Rectal smooth muscle tissue (tissue), 1 donor: Measurements from ENCODE around the gene PARD3B.

Source experiments
- H3K27ac ChIP-seq: one replicate; pipeline ENCODE4 v1.7.0; 2013; ENCODE audit warnings: low read depth, low read length, inconsistent platforms
- H3K27me3 ChIP-seq: one replicate; pipeline ENCODE4 v1.7.0; 2013; ENCODE audit warnings: low read length; ENCODE audit not compliant: control insufficient read depth, insufficient read depth
- H3K36me3 ChIP-seq: one replicate; pipeline ENCODE4 v1.7.0; 2013; ENCODE audit warnings: low read length; ENCODE audit not compliant: control insufficient read depth, insufficient read depth
- H3K4me1 ChIP-seq: one replicate; pipeline ENCODE4 v1.7.0; 2013; ENCODE audit warnings: low read length; ENCODE audit not compliant: control insufficient read depth, insufficient read depth
- H3K4me3 ChIP-seq: one replicate; pipeline ENCODE4 v1.7.0; 2013; ENCODE audit warnings: low read length
- H3K9ac ChIP-seq: one replicate; pipeline ENCODE4 v1.7.0; 2013; ENCODE audit warnings: low read length

The PARD3B gene

DNA sequence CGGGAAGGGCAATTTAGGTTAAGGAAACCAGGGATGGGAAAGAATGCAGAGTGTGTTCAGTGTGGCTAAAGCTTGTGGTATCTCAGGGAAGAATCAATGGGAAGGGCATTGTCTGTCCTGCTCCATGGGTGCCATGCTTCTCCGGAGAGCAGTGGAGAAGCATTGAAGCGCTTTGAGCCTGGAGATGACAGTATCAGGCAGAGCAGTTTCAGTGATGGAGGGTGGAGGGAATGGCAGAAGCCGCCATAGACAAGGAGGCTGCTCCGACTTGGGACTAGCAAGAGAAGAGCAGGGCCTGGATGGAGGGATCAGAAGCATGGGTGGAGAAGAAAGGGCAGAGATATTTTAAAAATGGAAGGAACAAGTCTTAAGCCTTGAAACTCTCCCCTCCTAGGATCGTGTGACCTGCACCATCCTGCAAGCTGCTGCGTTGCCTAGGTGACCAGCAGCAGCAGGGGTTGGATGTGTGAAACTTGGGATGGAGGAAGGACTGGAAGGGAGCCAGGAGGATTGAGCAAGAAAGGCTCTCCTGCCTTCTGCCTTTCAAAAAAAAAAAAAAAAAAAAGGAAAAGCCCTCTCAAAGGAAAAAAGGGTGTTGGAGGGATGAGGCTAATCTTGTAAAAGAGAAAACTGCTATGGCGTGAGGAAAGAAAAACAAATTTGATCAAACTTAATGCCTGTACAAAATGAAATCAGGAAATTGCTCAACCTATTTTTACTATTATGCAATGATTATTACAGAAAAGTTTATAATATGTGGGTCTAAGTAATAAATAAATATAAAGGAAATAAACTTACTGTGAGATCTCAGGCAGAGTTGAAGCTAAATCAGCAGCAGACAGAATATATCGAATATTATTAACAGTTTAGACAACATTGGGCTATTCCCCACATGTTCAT lies 643.2 kb downstream of the PARD3B start:
- no peak overlapping the region for H3K27ac ChIP-seq
- H3K36me3 ChIP-seq, result no peaks in the 10 kb centered on the region
- H3K4me3 ChIP-seq, result no peak overlapping the region
- H3K27me3 ChIP-seq, result no peaks in the 10 kb centered on the region
- no peaks in the 10 kb centered on the region for H3K4me1 ChIP-seq
- no peak overlapping the region for H3K9ac ChIP-seq

DNA sequence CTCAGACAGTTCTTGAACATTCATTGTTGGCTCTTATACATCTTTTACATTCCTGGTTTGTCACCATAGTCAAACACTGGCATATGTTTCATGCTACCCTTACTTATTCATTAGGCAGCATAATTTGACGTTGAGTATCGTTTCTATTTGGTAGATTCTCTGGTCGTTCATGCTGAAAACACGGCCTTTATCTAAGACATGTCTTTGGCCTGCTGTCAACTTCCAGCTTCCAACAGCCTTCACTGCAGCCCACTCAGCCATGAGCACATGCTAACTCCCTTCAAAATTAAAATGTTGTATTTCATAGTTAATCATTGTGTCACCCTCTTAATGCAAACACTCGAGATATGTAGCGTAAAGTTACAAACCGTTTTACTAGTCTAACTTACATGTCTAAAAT lies 644.0 kb downstream of the PARD3B start:
- Histone ChIP-seq H3K9ac (no peak overlapping the region), H3K36me3 (peaks cover 3% of the 10 kb centered on the region), H3K27me3 (no peaks in the 10 kb centered on the region), H3K4me1 (no peaks in the 10 kb centered on the region), H3K4me3 (no peak overlapping the region), H3K27ac (no peak overlapping the region)

DNA sequence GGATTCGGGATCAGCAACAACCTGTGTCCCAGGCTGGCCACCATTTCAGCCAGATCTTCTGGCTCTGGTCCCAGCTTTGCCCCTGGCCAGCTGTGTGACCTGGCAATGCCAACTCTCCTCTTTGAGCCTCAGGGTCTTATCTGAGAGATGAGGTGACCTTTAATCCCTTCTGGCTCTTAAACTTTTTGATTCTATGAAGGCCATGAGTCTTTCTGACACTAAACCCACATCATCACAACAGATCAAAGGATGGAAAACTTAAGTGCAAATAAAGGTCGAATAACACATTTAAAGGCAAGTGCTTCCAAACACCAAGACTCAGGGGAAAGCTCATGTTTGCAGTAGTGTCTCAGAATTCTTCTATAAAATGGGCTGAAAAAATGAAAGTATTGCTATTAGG lies 645.3 kb downstream of the PARD3B start:
- no peak overlapping the region for H3K9ac ChIP-seq
- H3K4me3 ChIP-seq, result no peak overlapping the region
- H3K36me3 ChIP-seq, result peaks cover 3% of the 10 kb centered on the region
- H3K27me3 ChIP-seq, result no peaks in the 10 kb centered on the region
- H3K27ac ChIP-seq, result no peak overlapping the region
- no peaks in the 10 kb centered on the region for H3K4me1 ChIP-seq

DNA sequence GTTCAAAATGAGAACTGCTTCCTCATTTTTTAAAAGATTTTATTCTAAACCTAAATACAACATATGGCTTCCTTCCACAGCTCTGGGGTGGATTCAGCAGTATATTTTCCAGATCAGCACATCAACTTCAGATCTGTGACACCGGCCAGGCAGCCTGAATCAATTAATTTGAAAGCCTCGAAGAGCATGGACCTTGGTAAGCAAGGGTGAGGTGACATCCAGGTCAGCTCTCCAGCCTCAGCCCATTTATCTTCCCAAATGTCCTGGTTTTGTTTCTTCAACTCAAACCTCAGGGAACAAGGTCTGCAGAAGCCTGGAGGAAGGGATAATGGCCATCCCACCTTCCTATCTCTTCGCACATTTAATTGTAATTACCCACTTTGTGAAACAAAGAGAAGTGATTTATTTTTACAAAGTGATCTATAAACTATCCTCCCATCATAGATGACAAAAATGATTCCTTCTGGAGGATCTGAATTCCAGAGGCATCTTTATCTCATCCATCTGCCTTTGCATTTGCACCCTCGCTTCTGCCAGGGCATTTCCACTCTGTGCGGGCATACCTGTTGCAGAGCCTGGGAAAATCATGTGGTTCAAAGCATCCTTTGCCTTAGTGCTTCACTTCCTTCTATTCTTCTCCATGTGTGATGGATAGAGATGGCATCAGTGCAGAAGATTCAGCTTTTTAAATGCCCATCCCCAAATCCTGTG lies 648.0 kb downstream of the PARD3B start:
- no peak overlapping the region for H3K9ac ChIP-seq
- H3K27me3 ChIP-seq, result no peaks in the 10 kb centered on the region
- H3K27ac ChIP-seq, result no peak overlapping the region
- H3K4me3 ChIP-seq, result no peak overlapping the region
- H3K4me1 ChIP-seq, result no peaks in the 10 kb centered on the region
- H3K36me3 ChIP-seq, result peaks cover 3% of the 10 kb centered on the region

DNA sequence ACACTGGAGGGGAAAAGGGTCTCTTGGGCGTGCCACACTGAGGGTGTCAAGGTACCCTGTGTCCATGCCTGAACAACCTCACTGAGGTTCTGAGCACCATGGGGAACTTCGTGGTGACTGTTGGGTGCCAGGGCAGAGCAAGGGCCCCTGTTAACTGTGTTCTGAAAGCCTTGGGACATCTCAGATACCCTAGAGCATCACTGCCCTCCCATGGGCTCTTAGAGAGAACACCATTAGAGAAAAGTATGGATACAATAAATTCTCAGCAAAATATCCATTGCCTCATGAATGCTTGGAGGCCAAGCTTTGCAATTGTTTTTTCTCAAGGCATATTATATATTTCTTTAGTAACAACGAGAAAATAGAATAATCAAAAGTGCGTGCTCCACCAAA lies 648.6 kb downstream of the PARD3B start:
- H3K4me3 ChIP-seq, result no peak overlapping the region

DNA sequence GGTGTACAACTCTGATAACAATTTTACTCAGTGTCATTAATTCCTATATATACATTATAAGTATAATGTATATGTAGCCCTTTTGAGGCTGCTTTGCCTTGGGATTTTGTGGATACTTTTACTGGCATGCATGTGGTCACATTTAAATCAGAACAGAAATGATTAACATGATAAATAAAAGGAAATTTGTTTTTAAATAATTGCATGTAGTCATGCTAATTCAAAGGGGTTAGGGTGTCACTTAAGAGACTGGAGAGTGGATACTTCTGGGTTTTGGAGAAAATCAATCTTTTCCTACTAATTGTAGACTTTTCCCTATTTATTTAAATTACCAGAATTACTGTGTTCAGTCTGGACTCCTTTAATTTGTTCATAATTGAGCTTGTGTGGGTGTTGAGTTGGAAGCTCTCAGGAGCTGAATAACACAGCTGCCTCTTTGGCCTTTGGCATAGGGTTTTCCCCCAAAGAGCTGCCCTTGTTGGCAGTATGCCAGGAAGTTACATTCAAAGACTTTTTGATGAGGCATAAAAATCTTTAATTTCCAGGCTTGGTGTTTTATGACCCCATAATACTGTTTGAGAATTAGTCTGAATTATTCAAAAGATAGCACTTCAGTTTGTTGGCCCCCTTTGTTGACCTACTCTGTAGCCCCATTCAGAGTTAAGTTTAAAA lies 652.3 kb downstream of the PARD3B start:
- Histone ChIP-seq H3K27me3 (no peaks in the 10 kb centered on the region), H3K27ac (no peak overlapping the region), H3K4me1 (no peaks in the 10 kb centered on the region), H3K36me3 (peaks cover 3% of the 10 kb centered on the region), H3K9ac (no peak overlapping the region), H3K4me3 (no peak overlapping the region)

More for the DNA sequence above, 648.6 kb downstream of the PARD3B start:
- H3K27me3 ChIP-seq, result no peaks in the 10 kb centered on the region
- H3K27ac ChIP-seq, result no peak overlapping the region
- peaks cover 3% of the 10 kb centered on the region for H3K36me3 ChIP-seq
- H3K9ac ChIP-seq, result no peak overlapping the region
- H3K4me1 ChIP-seq, result no peaks in the 10 kb centered on the region

DNA sequence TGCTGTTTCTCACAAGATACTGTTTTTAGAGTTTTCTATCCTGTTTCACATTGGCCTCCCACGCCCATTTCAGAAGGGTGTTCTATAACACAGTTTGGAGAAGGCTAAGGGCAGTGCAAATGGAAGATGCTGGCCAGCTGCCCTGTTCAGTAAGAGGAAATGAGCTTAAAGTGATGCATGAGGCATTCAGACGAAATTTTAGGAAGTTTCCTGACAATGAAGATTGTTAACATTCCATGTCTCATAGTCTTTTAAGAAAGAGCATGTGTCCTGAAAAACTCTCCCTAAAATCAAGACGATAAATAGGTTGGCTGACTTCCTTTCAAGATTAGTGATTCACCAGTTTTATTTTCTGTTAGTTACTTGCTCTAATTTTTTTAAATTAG lies 652.9 kb downstream of the PARD3B start:
- no peak overlapping the region for H3K9ac ChIP-seq
- H3K4me1 ChIP-seq, result no peaks in the 10 kb centered on the region
- H3K36me3 ChIP-seq, result peaks cover 3% of the 10 kb centered on the region
- no peaks in the 10 kb centered on the region for H3K27me3 ChIP-seq
- no peak overlapping the region for H3K27ac ChIP-seq
- H3K4me3 ChIP-seq, result no peak overlapping the region

DNA sequence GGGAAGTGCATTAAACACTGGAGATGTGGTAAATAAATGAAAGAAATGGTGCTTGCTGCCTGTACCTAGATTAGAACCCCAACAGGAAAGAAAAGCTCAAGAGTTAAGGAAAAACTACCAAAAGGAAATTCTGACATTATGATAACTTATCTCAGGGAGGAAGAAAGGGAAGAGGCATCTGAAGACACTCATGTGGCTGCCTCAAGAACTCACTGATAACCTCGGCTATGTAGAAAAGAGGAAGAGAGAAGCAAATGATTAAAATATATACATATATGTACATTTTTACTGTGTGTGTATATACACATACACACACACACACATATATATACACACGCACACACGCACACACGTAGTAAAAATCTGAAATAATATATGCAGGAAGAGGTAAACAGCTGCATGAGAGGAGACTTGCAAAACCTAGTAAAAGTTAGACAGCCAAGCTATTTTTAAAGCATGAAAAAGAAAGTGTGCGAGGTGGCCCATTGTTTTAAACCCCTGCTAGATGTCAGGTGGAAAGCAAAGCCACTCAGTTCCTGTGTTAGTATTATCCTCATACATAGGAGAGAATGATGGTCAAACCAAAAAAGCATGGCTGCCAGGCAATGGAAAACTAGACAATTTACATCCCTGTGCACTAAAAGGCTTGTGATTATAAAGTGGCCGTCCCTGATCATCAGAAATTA lies 654.0 kb downstream of the PARD3B start:
- H3K4me1 ChIP-seq, result no peaks in the 10 kb centered on the region
- H3K9ac ChIP-seq, result no peak overlapping the region
- no peaks in the 10 kb centered on the region for H3K27me3 ChIP-seq
- no peak overlapping the region for H3K27ac ChIP-seq
- no peaks in the 10 kb centered on the region for H3K36me3 ChIP-seq
- no peak overlapping the region for H3K4me3 ChIP-seq

DNA sequence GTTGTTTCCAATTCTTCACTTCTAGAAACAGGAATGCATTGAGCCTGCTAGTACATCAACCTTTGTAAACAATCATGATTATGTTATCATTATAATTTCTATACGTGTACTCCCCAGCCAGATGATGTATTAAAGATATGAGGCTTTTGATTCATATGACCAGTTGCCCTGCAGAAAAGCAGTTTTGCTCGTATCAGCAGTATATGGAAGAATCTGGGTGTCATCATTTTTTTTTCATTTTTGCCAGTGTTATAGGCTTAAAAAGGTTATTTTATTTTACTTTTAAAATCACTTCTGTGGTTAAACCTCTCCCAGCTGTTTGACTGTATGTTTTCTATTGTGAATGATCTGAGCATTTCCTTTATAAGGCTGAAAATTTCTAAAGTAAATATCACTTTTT lies 665.2 kb downstream of the PARD3B start:
- H3K27ac ChIP-seq, result no peak overlapping the region
- no peak overlapping the region for H3K4me3 ChIP-seq
- no peak overlapping the region for H3K9ac ChIP-seq
- H3K27me3 ChIP-seq, result no peaks in the 10 kb centered on the region
- no peaks in the 10 kb centered on the region for H3K4me1 ChIP-seq
- no peaks in the 10 kb centered on the region for H3K36me3 ChIP-seq

DNA sequence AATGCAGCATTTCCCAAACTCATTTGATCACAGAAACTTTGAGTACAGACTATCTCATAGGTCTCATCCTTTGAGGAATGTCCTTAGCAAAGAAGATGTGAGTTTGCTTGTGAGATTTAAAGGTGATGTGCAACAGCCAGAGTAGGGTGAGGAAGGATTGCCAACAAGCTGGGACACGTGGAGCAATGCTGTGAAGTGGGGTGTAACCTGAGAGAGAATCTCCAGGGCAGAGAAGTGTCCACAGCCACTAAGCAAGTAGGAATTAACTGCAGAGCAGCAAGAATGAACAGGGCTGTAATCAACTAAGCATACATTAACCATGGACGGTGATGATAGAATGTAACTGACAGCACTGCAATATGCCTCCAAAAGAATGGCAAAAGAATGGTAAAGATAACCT lies 667.1 kb downstream of the PARD3B start:
- Histone ChIP-seq H3K4me3 (no peak overlapping the region), H3K4me1 (no peaks in the 10 kb centered on the region), H3K36me3 (no peaks in the 10 kb centered on the region), H3K27ac (no peak overlapping the region), H3K9ac (no peak overlapping the region), H3K27me3 (no peaks in the 10 kb centered on the region)

DNA sequence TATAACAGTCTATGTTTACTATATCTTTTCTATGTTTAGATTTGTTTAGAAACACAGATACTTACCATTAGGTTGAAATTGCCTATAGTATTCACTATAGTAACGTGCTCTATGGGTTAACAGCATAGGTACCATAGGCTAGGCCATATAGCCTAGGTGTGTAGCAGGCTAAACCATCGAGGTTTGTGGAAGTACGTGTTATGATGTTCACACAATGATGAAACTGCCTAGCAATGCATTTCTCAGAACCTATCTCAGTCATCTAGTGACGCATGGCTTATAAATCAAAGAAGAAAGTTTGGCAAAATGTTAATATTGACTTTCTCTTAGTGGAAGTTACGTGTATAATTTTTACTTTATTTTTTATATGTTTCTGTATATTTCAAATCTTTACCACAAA lies 670.8 kb downstream of the PARD3B start:
- no peak overlapping the region for H3K27ac ChIP-seq

DNA sequence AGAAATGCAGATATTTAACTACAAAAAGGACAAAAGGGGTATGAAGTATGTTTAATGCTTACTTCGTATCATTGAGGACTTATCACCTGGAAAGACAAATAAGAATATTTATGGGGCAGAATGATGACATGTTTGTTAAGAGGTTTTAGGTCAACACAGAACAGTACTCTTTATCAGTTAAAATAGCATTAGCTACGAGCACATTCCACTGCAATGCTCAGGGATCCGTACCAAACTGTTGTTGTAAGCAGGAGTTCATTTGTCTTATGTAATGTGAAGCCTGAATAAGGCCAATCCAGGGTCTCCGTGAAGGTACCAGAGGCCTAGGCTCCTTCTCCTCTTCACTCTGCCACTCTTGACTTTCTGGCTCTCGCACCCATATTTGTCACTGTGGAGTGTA lies 671.3 kb downstream of the PARD3B start:
- Histone ChIP-seq H3K9ac (no peak overlapping the region), H3K4me1 (no peaks in the 10 kb centered on the region), H3K36me3 (no peaks in the 10 kb centered on the region)

More for the DNA sequence above, 670.8 kb downstream of the PARD3B start:
- no peaks in the 10 kb centered on the region for H3K27me3 ChIP-seq
- no peaks in the 10 kb centered on the region for H3K36me3 ChIP-seq
- no peak overlapping the region for H3K4me3 ChIP-seq
- H3K9ac ChIP-seq, result no peak overlapping the region
- no peaks in the 10 kb centered on the region for H3K4me1 ChIP-seq

More for the DNA sequence above, 671.3 kb downstream of the PARD3B start:
- Histone ChIP-seq H3K27me3 (no peaks in the 10 kb centered on the region), H3K27ac (no peak overlapping the region), H3K4me3 (no peak overlapping the region)
